ENCODE data around the gene LAD1.

DNA sequence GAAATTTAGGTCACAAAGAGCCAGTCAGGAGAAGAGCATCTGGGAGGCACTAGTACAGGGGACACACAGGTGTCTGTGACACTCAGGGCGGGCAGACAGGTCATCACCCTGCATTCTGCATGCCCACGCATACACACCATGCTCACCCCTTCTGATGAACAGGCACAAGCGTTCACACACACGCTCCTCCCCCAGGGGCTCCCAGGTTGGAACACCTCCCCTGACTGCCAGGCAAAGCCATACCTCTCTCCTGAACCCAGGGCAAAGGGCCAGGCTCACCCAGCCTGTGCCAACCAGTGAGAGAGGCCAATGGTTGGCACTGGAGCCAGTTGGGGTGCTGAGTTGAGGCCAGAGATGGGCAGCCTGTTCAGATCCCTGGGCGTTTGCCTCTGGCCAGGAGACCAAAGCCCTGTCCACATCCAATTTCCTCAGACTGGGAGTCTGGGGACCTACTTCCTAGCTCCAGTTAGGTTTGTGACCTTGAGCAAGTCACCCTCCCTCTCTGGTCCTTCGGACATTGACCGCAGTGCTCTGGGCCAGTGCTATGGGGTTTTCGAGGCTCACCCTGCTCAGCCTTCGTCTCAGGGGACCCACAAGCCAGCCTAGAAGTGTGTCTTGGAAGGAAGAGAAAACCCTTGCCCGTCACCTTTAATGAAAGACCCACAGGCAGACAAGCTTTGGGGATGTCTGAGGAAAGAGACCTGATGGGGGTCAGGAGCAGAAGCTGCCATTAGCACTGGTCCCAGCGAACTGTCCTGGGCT, 5.8 kb upstream of the LAD1 start:
- TF ChIP-seq, protein P1, sequence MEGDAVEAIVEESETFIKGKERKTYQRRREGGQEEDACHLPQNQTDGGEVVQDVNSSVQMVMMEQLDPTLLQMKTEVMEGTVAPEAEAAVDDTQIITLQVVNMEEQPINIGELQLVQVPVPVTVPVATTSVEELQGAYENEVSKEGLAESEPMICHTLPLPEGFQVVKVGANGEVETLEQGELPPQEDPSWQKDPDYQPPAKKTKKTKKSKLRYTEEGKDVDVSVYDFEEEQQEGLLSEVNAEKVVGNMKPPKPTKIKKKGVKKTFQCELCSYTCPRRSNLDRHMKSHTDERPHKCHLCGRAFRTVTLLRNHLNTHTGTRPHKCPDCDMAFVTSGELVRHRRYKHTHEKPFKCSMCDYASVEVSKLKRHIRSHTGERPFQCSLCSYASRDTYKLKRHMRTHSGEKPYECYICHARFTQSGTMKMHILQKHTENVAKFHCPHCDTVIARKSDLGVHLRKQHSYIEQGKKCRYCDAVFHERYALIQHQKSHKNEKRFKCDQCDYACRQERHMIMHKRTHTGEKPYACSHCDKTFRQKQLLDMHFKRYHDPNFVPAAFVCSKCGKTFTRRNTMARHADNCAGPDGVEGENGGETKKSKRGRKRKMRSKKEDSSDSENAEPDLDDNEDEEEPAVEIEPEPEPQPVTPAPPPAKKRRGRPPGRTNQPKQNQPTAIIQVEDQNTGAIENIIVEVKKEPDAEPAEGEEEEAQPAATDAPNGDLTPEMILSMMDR (IDR thresholded peaks at IDR 0.05), result no peak
- TF ChIP-seq POLR2AphosphoS5 (IDR thresholded peaks at IDR 0.05; ENCODE audit: low read depth, low read length) (no peak), ELF1 (IDR thresholded peaks at IDR 0.05) (no peak), YY1 (IDR thresholded peaks at IDR 0.05; ENCODE audit: low read depth) (no peak), EP300 (IDR thresholded peaks at IDR 0.05; ENCODE audit: borderline replicate concordance in 1 of 2, low read depth in 1 of 2, low read length in 1 of 2) (no peak), EZH2phosphoT487 (IDR thresholded peaks at IDR 0.05; ENCODE audit: borderline replicate concordance, low read depth) (no peak), TAF1 (IDR thresholded peaks at IDR 0.05; ENCODE audit: borderline replicate concordance, low read depth, low read length) (no peak), NFIC (IDR thresholded peaks at IDR 0.05; ENCODE audit: borderline replicate concordance) (no peak), RAD21 (IDR thresholded peaks at IDR 0.05; ENCODE audit: low read length) (no peak), GABPA (IDR thresholded peaks at IDR 0.05; ENCODE audit: low read depth) (no peak)
- TF ChIP-seq, protein P2, sequence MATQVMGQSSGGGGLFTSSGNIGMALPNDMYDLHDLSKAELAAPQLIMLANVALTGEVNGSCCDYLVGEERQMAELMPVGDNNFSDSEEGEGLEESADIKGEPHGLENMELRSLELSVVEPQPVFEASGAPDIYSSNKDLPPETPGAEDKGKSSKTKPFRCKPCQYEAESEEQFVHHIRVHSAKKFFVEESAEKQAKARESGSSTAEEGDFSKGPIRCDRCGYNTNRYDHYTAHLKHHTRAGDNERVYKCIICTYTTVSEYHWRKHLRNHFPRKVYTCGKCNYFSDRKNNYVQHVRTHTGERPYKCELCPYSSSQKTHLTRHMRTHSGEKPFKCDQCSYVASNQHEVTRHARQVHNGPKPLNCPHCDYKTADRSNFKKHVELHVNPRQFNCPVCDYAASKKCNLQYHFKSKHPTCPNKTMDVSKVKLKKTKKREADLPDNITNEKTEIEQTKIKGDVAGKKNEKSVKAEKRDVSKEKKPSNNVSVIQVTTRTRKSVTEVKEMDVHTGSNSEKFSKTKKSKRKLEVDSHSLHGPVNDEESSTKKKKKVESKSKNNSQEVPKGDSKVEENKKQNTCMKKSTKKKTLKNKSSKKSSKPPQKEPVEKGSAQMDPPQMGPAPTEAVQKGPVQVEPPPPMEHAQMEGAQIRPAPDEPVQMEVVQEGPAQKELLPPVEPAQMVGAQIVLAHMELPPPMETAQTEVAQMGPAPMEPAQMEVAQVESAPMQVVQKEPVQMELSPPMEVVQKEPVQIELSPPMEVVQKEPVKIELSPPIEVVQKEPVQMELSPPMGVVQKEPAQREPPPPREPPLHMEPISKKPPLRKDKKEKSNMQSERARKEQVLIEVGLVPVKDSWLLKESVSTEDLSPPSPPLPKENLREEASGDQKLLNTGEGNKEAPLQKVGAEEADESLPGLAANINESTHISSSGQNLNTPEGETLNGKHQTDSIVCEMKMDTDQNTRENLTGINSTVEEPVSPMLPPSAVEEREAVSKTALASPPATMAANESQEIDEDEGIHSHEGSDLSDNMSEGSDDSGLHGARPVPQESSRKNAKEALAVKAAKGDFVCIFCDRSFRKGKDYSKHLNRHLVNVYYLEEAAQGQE (IDR thresholded peaks at IDR 0.05; ENCODE audit: low read depth, low read length), result no peak
- TF ChIP-seq, protein P3, sequence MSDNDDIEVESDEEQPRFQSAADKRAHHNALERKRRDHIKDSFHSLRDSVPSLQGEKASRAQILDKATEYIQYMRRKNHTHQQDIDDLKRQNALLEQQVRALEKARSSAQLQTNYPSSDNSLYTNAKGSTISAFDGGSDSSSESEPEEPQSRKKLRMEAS (IDR thresholded peaks at IDR 0.05; ENCODE audit: low read depth), result no peak

All from SK-N-SH (cell line).